ENCODE results near the gene FPR3.

GRCh38 chr19:51808333-51808986 is 13.5 kb downstream of the FPR3 start:
- no peak for TF ChIP-seq MYC (IDR thresholded peaks at IDR 0.05; ENCODE audit: borderline replicate concordance, low read length)
- TF ChIP-seq, protein P1, sequence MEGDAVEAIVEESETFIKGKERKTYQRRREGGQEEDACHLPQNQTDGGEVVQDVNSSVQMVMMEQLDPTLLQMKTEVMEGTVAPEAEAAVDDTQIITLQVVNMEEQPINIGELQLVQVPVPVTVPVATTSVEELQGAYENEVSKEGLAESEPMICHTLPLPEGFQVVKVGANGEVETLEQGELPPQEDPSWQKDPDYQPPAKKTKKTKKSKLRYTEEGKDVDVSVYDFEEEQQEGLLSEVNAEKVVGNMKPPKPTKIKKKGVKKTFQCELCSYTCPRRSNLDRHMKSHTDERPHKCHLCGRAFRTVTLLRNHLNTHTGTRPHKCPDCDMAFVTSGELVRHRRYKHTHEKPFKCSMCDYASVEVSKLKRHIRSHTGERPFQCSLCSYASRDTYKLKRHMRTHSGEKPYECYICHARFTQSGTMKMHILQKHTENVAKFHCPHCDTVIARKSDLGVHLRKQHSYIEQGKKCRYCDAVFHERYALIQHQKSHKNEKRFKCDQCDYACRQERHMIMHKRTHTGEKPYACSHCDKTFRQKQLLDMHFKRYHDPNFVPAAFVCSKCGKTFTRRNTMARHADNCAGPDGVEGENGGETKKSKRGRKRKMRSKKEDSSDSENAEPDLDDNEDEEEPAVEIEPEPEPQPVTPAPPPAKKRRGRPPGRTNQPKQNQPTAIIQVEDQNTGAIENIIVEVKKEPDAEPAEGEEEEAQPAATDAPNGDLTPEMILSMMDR (IDR thresholded peaks at IDR 0.05) = 0 out of 3 replicates have a peak, but pooled peaks have one; percentile 5

Measured in A549 (cell line).